HCT116 (cell line): ENCODE measurements around the gene HSD17B3. TPM values are rescaled to one million over a fixed set of nuclear protein-coding genes. Genes with fewer than 3 reads are reported as not detected.

Experiments
- ATAC-seq: fragments of 200-7000 bp; cut with Tn5 transposase; 2 replicates; pipeline ENCODE4 v1.9.1; 2020; ENCODE audit warnings: mild to moderate bottlenecking, moderate library complexity
- BruUV-seq: library from RNA; stranded (reverse); fragments of 400-500 nt; replicated peaks from 2 replicates; lab custom pipeline; 2021; lab: Mats Ljungman, UMichigan
- CTCF ChIA-PET: fragments of 300-600 bp; sonication (Branson Sonifier 250); formaldehyde crosslinking; loops from one replicate; lab custom pipeline; 2021; ENCODE audit warnings: antibody characterized with exemption; lab: Charles Lee
- POLR2A ChIA-PET: fragments of 300-600, 350-600 bp; sonication (Branson Sonifier 250); formaldehyde crosslinking; loops from one replicate; lab custom pipeline; 2021; ENCODE audit warnings: antibody characterized with exemption; lab: Charles Lee
- RAD21 ChIA-PET, 2 experiments: fragments of 300-600 bp; sonication (Branson Sonifier 250); formaldehyde crosslinking; loops; one replicate each; lab custom pipeline; 2023; ENCODE audit warnings: low total read pairs in 2 of 2; ENCODE audit not compliant: uncharacterized antibody in 2 of 2, unreplicated experiment in 2 of 2, low non-redundant PET in 1 of 2; lab: Charles Lee
- DNase-seq: peaks from one replicate; pipeline ENCODE4 v3.0.0-alpha.2; 2010; ENCODE audit warnings: low read depth, low spot score
- H2AFZ ChIP-seq: fragments of 200-600 bp; shearing (Covaris generic), sonication (generic); 2 replicates; pipeline ENCODE4 v1.6.1; 2017; ENCODE audit warnings: low read depth, mixed run types, mixed read lengths, antibody characterized with exemption, low read length; ENCODE audit not compliant: poor library complexity, severe bottlenecking
- H3K27ac ChIP-seq: 2 replicates; pipeline ENCODE4 v1.5.1; 2012; ENCODE audit warnings: low read depth, low read length
- H3K27me3 ChIP-seq: fragments of 200-600 bp; sonication (generic); 2 replicates; pipeline ENCODE4 v1.6.1; 2016; ENCODE audit warnings: mixed run types, low read length, mixed read lengths; ENCODE audit not compliant: insufficient read depth
- H3K36me3 ChIP-seq, 2 experiments: fragments of 200-500 bp in 1 of 2; fragments of 200-600 bp in 1 of 2; sonication (Bioruptor generic) in 1 of 2; sonication (generic) in 1 of 2; 2 replicates each; pipeline versions ENCODE4 v1.5.1 to v1.6.1; 2014 to 2016; ENCODE audit warnings: low read length in 2 of 2, inconsistent platforms in 1 of 2, mixed read lengths in 1 of 2, mixed run types in 1 of 2; ENCODE audit not compliant: insufficient read depth in 2 of 2, control insufficient read depth in 1 of 2
- H3K4me1 ChIP-seq, 2 experiments: fragments of 200-600 bp in 1 of 2; sonication (generic) in 1 of 2; 2 replicates each; pipeline versions ENCODE4 v1.5.1 to v1.6.1; 2012 to 2017; ENCODE audit warnings: low read length in 2 of 2, inconsistent platforms in 1 of 2, mild to moderate bottlenecking in 1 of 2, mixed read lengths in 1 of 2, mixed run types in 1 of 2, moderate library complexity in 1 of 2; ENCODE audit not compliant: insufficient read depth in 2 of 2, control insufficient read depth in 1 of 2
- H3K4me2 ChIP-seq: fragments of 200-600 bp; sonication (generic); 2 replicates; pipeline ENCODE4 v1.6.1; 2017; ENCODE audit warnings: mixed run types, low read length, mixed read lengths
- H3K4me3 ChIP-seq, 2 experiments: fragments of 200-600 bp in 1 of 2; sonication (generic) in 1 of 2; replicated peaks in 1 of 2; 2 replicates each; pipeline ENCODE4 v1.5.1; 2011 to 2016; ENCODE audit warnings: low read length in 2 of 2, control low read depth in 1 of 2, low read depth in 1 of 2, mild to moderate bottlenecking in 1 of 2, mixed read lengths in 1 of 2, mixed run types in 1 of 2
- H3K79me2 ChIP-seq: fragments of 200-600 bp; sonication (generic); 2 replicates; pipeline ENCODE4 v1.6.1; 2017; ENCODE audit warnings: mild to moderate bottlenecking, mixed run types, low read length, moderate library complexity, mixed read lengths; ENCODE audit not compliant: insufficient read depth
- H3K9ac ChIP-seq: fragments of 200-600 bp; sonication (generic); 2 replicates; pipeline ENCODE4 v1.6.1; 2016; ENCODE audit warnings: low read length, mixed read lengths
- H3K9me2 ChIP-seq: fragments of 200-600 bp; sonication (generic), shearing (Covaris generic); 2 replicates; pipeline ENCODE4 v1.6.1; 2017; ENCODE audit warnings: mixed run types, mild to moderate bottlenecking, moderate library complexity; ENCODE audit not compliant: insufficient read depth
- H3K9me3 ChIP-seq, 2 experiments: fragments of 200-500 bp in 1 of 2; fragments of 200-600 bp in 1 of 2; sonication (Bioruptor generic) in 1 of 2; sonication (generic) in 1 of 2; 2 replicates each; pipeline ENCODE4 v1.6.1; 2014 to 2017; ENCODE audit warnings: low read length in 2 of 2, mixed read lengths in 2 of 2, inconsistent platforms in 1 of 2, low read depth in 1 of 2, mild to moderate bottlenecking in 1 of 2, mixed run types in 1 of 2, moderate library complexity in 1 of 2; ENCODE audit not compliant: control insufficient read depth in 1 of 2, insufficient read depth in 1 of 2
- H4K20me1 ChIP-seq: fragments of 200-600 bp; sonication (generic), shearing (Covaris generic); 2 replicates; pipeline ENCODE4 v1.6.1; 2017; ENCODE audit warnings: mixed run types, mild to moderate bottlenecking, moderate library complexity; ENCODE audit not compliant: insufficient read depth
- ATF3 ChIP-seq: IDR thresholded peaks from 2 replicates; pipeline ENCODE4 v1.6.1; 2012
- CBX3 ChIP-seq: IDR thresholded peaks from 2 replicates; pipeline ENCODE4 v1.6.1; 2012; ENCODE audit warnings: low read depth
- CEBPB ChIP-seq: IDR thresholded peaks from 2 replicates; pipeline ENCODE4 v1.6.1; 2012; ENCODE audit warnings: low read depth
- EGR1 ChIP-seq: IDR thresholded peaks from 2 replicates; pipeline ENCODE4 v1.6.1; 2012; ENCODE audit warnings: low read depth
- ELF1 ChIP-seq: IDR thresholded peaks from 2 replicates; pipeline ENCODE4 v1.6.1; 2012; ENCODE audit warnings: low read depth, borderline replicate concordance
- EZH2 ChIP-seq: fragments of 200-600 bp; sonication (generic); IDR thresholded peaks from 2 replicates; pipeline ENCODE4 v1.6.1; 2017; ENCODE audit warnings: antibody characterized with exemption, mixed run types
- EZH2phosphoT487 ChIP-seq: fragments of 200-600 bp; IDR thresholded peaks from 2 replicates; pipeline ENCODE4 v1.6.1; 2018; ENCODE audit warnings: antibody characterized with exemption, borderline replicate concordance
- FOSL1 ChIP-seq: IDR thresholded peaks from 2 replicates; pipeline ENCODE4 v1.6.1; 2012; ENCODE audit warnings: low read depth
- MAX ChIP-seq: IDR thresholded peaks from 2 replicates; pipeline ENCODE4 v1.6.1; 2012
- POLR2A ChIP-seq: IDR thresholded peaks from 2 replicates; pipeline ENCODE4 v1.7.0; 2011; ENCODE audit warnings: borderline replicate concordance; ENCODE audit not compliant: insufficient read depth, insufficient read length; ENCODE audit errors: extremely low read depth
- POLR2AphosphoS5 ChIP-seq: IDR thresholded peaks from 2 replicates; pipeline ENCODE4 v1.6.1; 2011; ENCODE audit warnings: mild to moderate bottlenecking, low read depth, low read length, moderate library complexity
- REST ChIP-seq: IDR thresholded peaks from 2 replicates; pipeline ENCODE4 v1.6.1; 2012; ENCODE audit warnings: low read depth
- SIN3A ChIP-seq: IDR thresholded peaks from 2 replicates; pipeline ENCODE4 v1.6.1; 2012; ENCODE audit warnings: low read depth
- SP1 ChIP-seq: IDR thresholded peaks from 2 replicates; pipeline ENCODE4 v1.6.1; 2012; ENCODE audit warnings: low read depth
- TCF7L2 ChIP-seq: IDR thresholded peaks from 2 replicates; pipeline ENCODE4 v1.7.0; 2011; ENCODE audit warnings: borderline replicate concordance, inconsistent platforms; ENCODE audit not compliant: insufficient read depth, insufficient read length; ENCODE audit errors: extremely low read depth
- YY1 ChIP-seq: IDR thresholded peaks from 2 replicates; pipeline ENCODE4 v1.6.1; 2011; ENCODE audit warnings: low read length, low read depth, moderate library complexity, mild to moderate bottlenecking; ENCODE audit not compliant: insufficient replicate concordance; ENCODE audit errors: extremely low read depth
- ZBTB33 ChIP-seq: IDR thresholded peaks from 2 replicates; pipeline ENCODE4 v1.6.1; 2011; ENCODE audit warnings: mild to moderate bottlenecking, low read length, moderate library complexity; ENCODE audit not compliant: insufficient replicate concordance; ENCODE audit errors: extremely low read depth
- ZFX ChIP-seq: fragments of 450-650 bp; IDR thresholded peaks from 2 replicates; pipeline ENCODE4 v1.6.1; 2017
- ZNF274 ChIP-seq: fragments of 200-500 bp; sonication (Bioruptor generic); IDR thresholded peaks from 2 replicates; pipeline ENCODE4 v1.6.1; 2014; ENCODE audit warnings: mild to moderate bottlenecking, low read depth, low read length, inconsistent platforms
- intact Hi-C: fragments of 100-400 bp; cut with micrococcal nuclease; formaldehyde crosslinking; loops from 2 replicates; pipeline ENCODE4 v1.10.0; 2022
- total RNA-seq: library from RNA; stranded (reverse); gene quantifications from one replicate; pipeline ENCODE4 v1.2.1, GENCODE V29; 2021; ENCODE audit not compliant: unreplicated experiment

Gene HSD17B3
- total RNA-seq, 1 experiment from 2014 or later, result 0.37 TPM

DNA sequence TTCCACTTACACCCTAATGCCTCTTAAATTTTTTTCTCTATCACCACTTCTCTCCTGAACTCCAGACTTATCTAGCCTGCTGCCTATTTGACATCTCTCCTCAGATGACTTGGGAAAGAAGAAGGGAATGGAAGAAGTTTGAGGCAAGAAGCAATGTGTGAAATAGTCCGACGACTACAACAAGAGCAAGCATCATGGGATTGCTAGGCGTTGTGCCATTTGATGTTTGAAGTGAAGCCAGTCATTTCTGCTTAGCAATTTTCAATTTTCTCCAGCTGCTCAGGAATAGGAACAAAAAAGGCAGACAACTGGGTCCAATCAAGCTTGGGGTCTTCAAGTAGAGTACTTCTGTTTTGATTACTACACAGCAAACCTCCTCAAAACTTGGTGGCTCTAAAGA is 106.4 kb downstream of the HSD17B3 start:
- H3K4me1 ChIP-seq, result no peaks in the 10 kb centered on the region
- DNase-seq (no peak), ATAC-seq (no peak)
- no peaks in the 10 kb centered on the region for H3K79me2 ChIP-seq
- no peak for TF ChIP-seq POLR2A
- no peak for TF ChIP-seq EZH2phosphoT487
- TF ChIP-seq SIN3A, result no peak
- TF ChIP-seq ZBTB33, result no peak
- TF ChIP-seq YY1, result no peak
- TF ChIP-seq MAX, result no peak
- TF ChIP-seq ZFX, result no peak
- no peak for TF ChIP-seq POLR2AphosphoS5
- TF ChIP-seq ZNF274, result no peak
- TF ChIP-seq ATF3, result no peak
- no peak for TF ChIP-seq CEBPB
- TF ChIP-seq ELF1, result no peak
- no peak for TF ChIP-seq SP1
- no peak for TF ChIP-seq REST
- no peak for TF ChIP-seq FOSL1
- TF ChIP-seq EGR1, result no peak
- no peak for TF ChIP-seq EZH2
- TF ChIP-seq CBX3, result no peak
- TF ChIP-seq TCF7L2, result no peak
- TF ChIP-seq, all 23 proteins: peak for 0
- Histone ChIP-seq H3K4me2 (no peak overlapping the region), H3K4me3 (no peak overlapping the region), H3K9ac (no peak overlapping the region), H3K27me3 (no peaks in the 10 kb centered on the region), H3K9me3 (no peaks in the 10 kb centered on the region), H2AFZ (no peak overlapping the region), H3K36me3 (no peaks in the 10 kb centered on the region), H3K27ac (no peak overlapping the region), H3K9me2 (no peaks in the 10 kb centered on the region), H4K20me1 (no peaks in the 10 kb centered on the region)
- ChIA-PET CTCF (no interaction called here), RAD21 (no interaction called here), POLR2A (no interaction called here)
- no TSS peak for BruUV-seq
- intact Hi-C loops, result no loop called here
